Endothelial cell of umbilical vein (primary cell): ENCODE measurements around the gene RDX. TPM values are rescaled to one million over a fixed set of nuclear protein-coding genes. Genes with fewer than 3 reads are reported as not detected.
A peak's percentile ranks its signal among the peaks of the same experiment; 100 is the strongest.

Experiments used
- BruUV-seq: library from RNA; stranded (reverse); fragments of 400-500 nt; replicated peaks from 2 replicates; lab custom pipeline; 2021; lab: Mats Ljungman, UMichigan
- CTCF ChIA-PET: fragments of 300-600, 350-600 bp; sonication (Branson Sonifier 250); formaldehyde crosslinking; loops from one replicate; lab custom pipeline; 2021; ENCODE audit warnings: antibody characterized with exemption, inconsistent platforms; lab: Charles Lee
- POLR2A ChIA-PET: fragments of 300-600, 350-600 bp; sonication (Branson Sonifier 250); formaldehyde crosslinking; loops from one replicate; lab custom pipeline; 2021; ENCODE audit warnings: antibody characterized with exemption, inconsistent platforms; lab: Charles Lee
- DNase-seq: peaks from one replicate; pipeline ENCODE4 v3.0.0-alpha.2; 2011; ENCODE audit warnings: low read depth, low spot score
- FAIRE-seq: peaks from 2 replicates; lab custom pipeline; 2011; peaks lifted over from hg19 to GRCh38; lab: Jason Lieb, UNC
- H2AFZ ChIP-seq: 2 replicates; pipeline ENCODE4 v1.6.0; 2012; ENCODE audit warnings: low read depth, low read length, control low read depth, inconsistent platforms
- H3K27ac ChIP-seq: 2 replicates; pipeline ENCODE4 v1.5.1; 2011; ENCODE audit warnings: low read depth, mild to moderate bottlenecking, control low read depth, low read length, moderate library complexity; ENCODE audit not compliant: insufficient read depth
- H3K27me3 ChIP-seq, 2 experiments: 2 replicates each; pipeline versions ENCODE4 v1.6.0 to v1.6.1; 2011; ENCODE audit warnings: low read length in 2 of 2, mixed read lengths in 1 of 2; ENCODE audit not compliant: control insufficient read depth in 2 of 2, insufficient read depth in 2 of 2
- H3K36me3 ChIP-seq, 2 experiments: 2 replicates in 1 of 2; 3 replicates in 1 of 2; pipeline ENCODE4 v1.5.1; 2011; ENCODE audit warnings: low read length in 2 of 2, mild to moderate bottlenecking in 1 of 2, moderate library complexity in 1 of 2; ENCODE audit not compliant: control insufficient read depth in 2 of 2, insufficient read depth in 2 of 2; ENCODE audit errors: extremely low read depth in 1 of 2
- H3K4me1 ChIP-seq: 3 replicates; pipeline ENCODE4 v1.5.1; 2011; ENCODE audit warnings: mild to moderate bottlenecking, low read length; ENCODE audit not compliant: control insufficient read depth, insufficient read depth; ENCODE audit errors: extremely low read depth
- H3K4me2 ChIP-seq: 2 replicates; pipeline ENCODE4 v1.6.1; 2011; ENCODE audit warnings: low read length, control low read depth, mixed read lengths; ENCODE audit not compliant: insufficient read depth
- H3K4me3 ChIP-seq, 3 experiments: fragments of 200-600 bp in 1 of 3; sonication (generic), shearing (Covaris generic) in 1 of 3; replicated peaks in 1 of 3; 2 replicates each; pipeline ENCODE4 v1.5.1; 2011 to 2016; ENCODE audit warnings: control low read depth in 3 of 3, low read length in 3 of 3, mild to moderate bottlenecking in 2 of 3, inconsistent platforms in 1 of 3, low read depth in 1 of 3, moderate library complexity in 1 of 3; ENCODE audit not compliant: insufficient read depth in 1 of 3
- H3K79me2 ChIP-seq: 2 replicates; pipeline ENCODE4 v1.6.0; 2012; ENCODE audit warnings: low read length, inconsistent platforms; ENCODE audit not compliant: control insufficient read depth, insufficient read depth
- H3K9ac ChIP-seq: replicated peaks from 2 replicates; pipeline ENCODE3; 2011; ENCODE audit warnings: low read length, control low read depth; ENCODE audit not compliant: insufficient read depth; ENCODE audit errors: extremely low read depth
- H3K9me1 ChIP-seq: replicated peaks from 3 replicates; pipeline ENCODE4 v1.6.0; 2011; ENCODE audit warnings: mild to moderate bottlenecking, low read length; ENCODE audit not compliant: control insufficient read depth, insufficient read depth; ENCODE audit errors: extremely low read depth
- H3K9me3 ChIP-seq: replicated peaks from 2 replicates; pipeline ENCODE4 v1.5.1; 2012; ENCODE audit warnings: low read length, inconsistent platforms; ENCODE audit not compliant: control insufficient read depth, insufficient read depth
- H4K20me1 ChIP-seq: replicated peaks from 2 replicates; pipeline ENCODE3; 2011; ENCODE audit warnings: mild to moderate bottlenecking, low read length; ENCODE audit not compliant: control insufficient read depth, insufficient read depth; ENCODE audit errors: extremely low read depth
- EZH2 ChIP-seq: IDR thresholded peaks from 2 replicates; pipeline ENCODE4 v1.6.1; 2012; ENCODE audit warnings: borderline replicate concordance, low read depth, mild to moderate bottlenecking, moderate library complexity, low read length, inconsistent platforms; ENCODE audit not compliant: severe bottlenecking
- FOS ChIP-seq: IDR thresholded peaks from 2 replicates; pipeline ENCODE4 v1.6.1; 2011; ENCODE audit warnings: mild to moderate bottlenecking, low read length, moderate library complexity, borderline replicate concordance; ENCODE audit not compliant: insufficient read depth
- GATA2 ChIP-seq: IDR thresholded peaks from 2 replicates; pipeline ENCODE4 v1.7.0; 2011; ENCODE audit warnings: low read depth, mild to moderate bottlenecking, moderate library complexity, mixed read lengths, low read length; ENCODE audit not compliant: insufficient read length, insufficient read depth
- JUN ChIP-seq: IDR thresholded peaks from 2 replicates; pipeline ENCODE4 v1.6.1; 2011; ENCODE audit warnings: borderline replicate concordance, low read depth; ENCODE audit not compliant: insufficient read length, insufficient read depth
- MYC ChIP-seq: IDR thresholded peaks from one replicate; pipeline ENCODE4 v1.6.1; 2011; ENCODE audit warnings: mild to moderate bottlenecking, low read depth, low read length
- POLR2A ChIP-seq: IDR thresholded peaks from 2 replicates; pipeline ENCODE4 v1.6.1; 2012; ENCODE audit warnings: low read depth, mild to moderate bottlenecking, control low read depth, low read length
- POLR2AphosphoS5 ChIP-seq: IDR thresholded peaks from 2 replicates; pipeline ENCODE4 v1.6.1; 2012; ENCODE audit warnings: low read depth, mild to moderate bottlenecking, control low read depth, low read length, moderate library complexity; ENCODE audit not compliant: insufficient read depth
- dilution Hi-C: fragments of 300-500 bp; cut with MboI; formaldehyde crosslinking; loops from one replicate; pipeline ENCODE4 v1.15.0; 2019; ENCODE audit warnings: low sequenced_read_pairs; ENCODE audit not compliant: extremely low pct_ligation_motif_present
- intact Hi-C: fragments of 100-400 bp; cut with micrococcal nuclease; formaldehyde crosslinking; loops from one replicate; pipeline ENCODE4 v1.10.0; 2022
- polyA plus RNA-seq, 4 experiments: library from polyadenylated mRNA; depleted of rRNA in 3 of 4; stranded (reverse) in 3 of 4; unstranded in 1 of 4; fragments of >200 nt; gene quantifications; 2 replicates each; pipeline versions ENCODE4 v1.2.1 to v1.2.3, GENCODE V29; 2011 to 2012; ENCODE audit warnings: missing spikeins in 1 of 4
- total RNA-seq: library from RNA; stranded (reverse); gene quantifications from 2 replicates; pipeline ENCODE4 v1.2.3, GENCODE V29; 2021
- TF ChIP-seq, protein P1 (sequence below): IDR thresholded peaks from 2 replicates; pipeline ENCODE4 v1.6.1; 2011; ENCODE audit not compliant: insufficient read depth, insufficient read length
- TF ChIP-seq, protein P2 (sequence below), 2 donors: IDR thresholded peaks; 1 replicate in 1 of 2; 2 replicates in 1 of 2; pipeline ENCODE4 v1.5.1; 2011; ENCODE audit warnings: low read length in 2 of 2, mild to moderate bottlenecking in 2 of 2, moderate library complexity in 2 of 2, control low read depth in 1 of 2, inconsistent platforms in 1 of 2, low read depth in 1 of 2; ENCODE audit not compliant: insufficient read depth in 1 of 2; ENCODE audit errors: extremely low read depth in 1 of 2

The RDX gene
- total and polyA plus RNA-seq, 2 donors (not counting 3 experiments of a cell fraction or from before 2014, with no cell fraction given): 47.9 to 280 TPM

DNA sequence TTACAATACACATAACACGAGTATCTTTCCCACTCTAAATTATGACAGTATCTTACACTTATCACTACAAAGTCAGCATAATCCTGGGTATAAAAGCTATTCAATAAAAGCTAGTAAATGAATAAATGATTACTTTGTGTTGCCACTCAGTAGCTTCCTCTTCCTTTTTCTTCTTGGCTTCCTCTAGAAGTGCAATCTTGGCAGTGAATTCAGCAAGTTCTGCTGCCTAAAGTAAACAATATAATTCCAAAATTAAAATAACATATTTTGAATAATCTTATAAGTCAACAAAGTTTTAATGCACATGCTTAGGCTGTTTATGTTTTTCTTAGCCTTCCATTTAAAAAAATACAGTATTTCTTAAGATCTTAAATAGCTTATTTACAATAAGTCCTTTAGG, 60.4 kb downstream of the RDX start:
- Histone ChIP-seq H3K4me2 (no peak overlapping the region), H4K20me1 (no peaks in the 10 kb centered on the region), H3K27ac (no peak overlapping the region), H3K9me1 (no peaks in the 10 kb centered on the region), H3K4me1 (peaks cover 23% of the 10 kb centered on the region), H3K9me3 (no peaks in the 10 kb centered on the region), H3K27me3 (no peaks in the 10 kb centered on the region), H3K36me3 (peaks cover 9 to 55% of the 10 kb centered on the region in 2 experiments), H3K4me3 (no peak overlapping the region), H3K79me2 (peaks cover 10% of the 10 kb centered on the region), H2AFZ (no peak overlapping the region), H3K9ac (no peak overlapping the region)
- dilution Hi-C loops: no loop called here
- TF ChIP-seq, protein P1, sequence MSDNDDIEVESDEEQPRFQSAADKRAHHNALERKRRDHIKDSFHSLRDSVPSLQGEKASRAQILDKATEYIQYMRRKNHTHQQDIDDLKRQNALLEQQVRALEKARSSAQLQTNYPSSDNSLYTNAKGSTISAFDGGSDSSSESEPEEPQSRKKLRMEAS: no peak
- TF ChIP-seq MYC (no peak), FOS (no peak), POLR2A (no peak), GATA2 (no peak), EZH2 (no peak), JUN (no peak), POLR2AphosphoS5 (no peak)
- TF ChIP-seq, protein P2, sequence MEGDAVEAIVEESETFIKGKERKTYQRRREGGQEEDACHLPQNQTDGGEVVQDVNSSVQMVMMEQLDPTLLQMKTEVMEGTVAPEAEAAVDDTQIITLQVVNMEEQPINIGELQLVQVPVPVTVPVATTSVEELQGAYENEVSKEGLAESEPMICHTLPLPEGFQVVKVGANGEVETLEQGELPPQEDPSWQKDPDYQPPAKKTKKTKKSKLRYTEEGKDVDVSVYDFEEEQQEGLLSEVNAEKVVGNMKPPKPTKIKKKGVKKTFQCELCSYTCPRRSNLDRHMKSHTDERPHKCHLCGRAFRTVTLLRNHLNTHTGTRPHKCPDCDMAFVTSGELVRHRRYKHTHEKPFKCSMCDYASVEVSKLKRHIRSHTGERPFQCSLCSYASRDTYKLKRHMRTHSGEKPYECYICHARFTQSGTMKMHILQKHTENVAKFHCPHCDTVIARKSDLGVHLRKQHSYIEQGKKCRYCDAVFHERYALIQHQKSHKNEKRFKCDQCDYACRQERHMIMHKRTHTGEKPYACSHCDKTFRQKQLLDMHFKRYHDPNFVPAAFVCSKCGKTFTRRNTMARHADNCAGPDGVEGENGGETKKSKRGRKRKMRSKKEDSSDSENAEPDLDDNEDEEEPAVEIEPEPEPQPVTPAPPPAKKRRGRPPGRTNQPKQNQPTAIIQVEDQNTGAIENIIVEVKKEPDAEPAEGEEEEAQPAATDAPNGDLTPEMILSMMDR (IDR thresholded peaks at IDR 0.05; ENCODE audit: extremely low read depth in 1 of 2, insufficient read depth in 1 of 2, low read depth in 1 of 2, low read length in 2 of 2): no peak
- FAIRE-seq (no peak), DNase-seq (peak; percentile 37)
- ChIA-PET CTCF (interaction anchor here (0.7 to 2.3 kb wide), 8 partner anchors 8 to 194 kb away, joined by 3 to 15 read pairs (median 3); partner anchors contain the start of gene FDX1), POLR2A (no interaction called here)
- intact Hi-C loops: loop anchor here (2.0 kb wide), 1 partner anchor 17 kb away; no protein-coding TSS in a partner anchor
- no TSS peak for BruUV-seq
